Measurements from ENCODE around the gene DPEP1. TPM values are rescaled to one million over a fixed set of nuclear protein-coding genes. Genes with fewer than 3 reads are reported as not detected.

The DPEP1 gene
- total RNA-seq, 1 experiment from 2014 or later, result 1.1 TPM

GRCh38 chr16:89619840-89620239 is 6.4 kb downstream of the DPEP1 start:
- Histone ChIP-seq H3K4me3 (replicated peaks in 1 of 2; ENCODE audit: low read depth in 1 of 2, low read length in 2 of 2) (no peak overlapping the region), H3K27ac (ENCODE audit: low read depth, low read length) (no peak overlapping the region), H3K9ac (ENCODE audit: low read length) (no peak overlapping the region), H3K36me3 (ENCODE audit: control insufficient read depth in 1 of 2, insufficient read depth in 2 of 2, low read length in 2 of 2) (no peaks in the 10 kb centered on the region), H3K9me3 (ENCODE audit: control insufficient read depth in 1 of 2, insufficient read depth in 1 of 2, low read depth in 1 of 2, low read length in 2 of 2) (no peaks in the 10 kb centered on the region), H2AFZ (ENCODE audit: low read depth, low read length, poor library complexity, severe bottlenecking) (no peak overlapping the region), H3K4me2 (ENCODE audit: low read length) (no peak overlapping the region), H3K4me1 (ENCODE audit: control insufficient read depth in 1 of 2, insufficient read depth in 2 of 2, low read length in 2 of 2) (peaks cover 7 to 15% of the 10 kb centered on the region in 2 experiments; a peak in 3 of 4 replicates), H4K20me1 (ENCODE audit: insufficient read depth) (no peaks in the 10 kb centered on the region), H3K9me2 (ENCODE audit: insufficient read depth) (no peaks in the 10 kb centered on the region), H3K27me3 (ENCODE audit: insufficient read depth, low read length) (no peaks in the 10 kb centered on the region), H3K79me2 (ENCODE audit: insufficient read depth, low read length) (no peaks in the 10 kb centered on the region)
- no peak for TF ChIP-seq EZH2phosphoT487 (IDR thresholded peaks at IDR 0.05; ENCODE audit: borderline replicate concordance)
- no peak for TF ChIP-seq CTCF (IDR thresholded peaks at IDR 0.05 in 2 of 3, conservative IDR thresholded peaks at IDR 0.05 in 1 of 3; ENCODE audit: borderline replicate concordance in 1 of 3, insufficient read depth in 1 of 3, low read depth in 2 of 3, low read length in 2 of 3)
- TF ChIP-seq ZBTB33 (IDR thresholded peaks at IDR 0.05; ENCODE audit: extremely low read depth, insufficient replicate concordance, low read length), result no peak
- no peak for TF ChIP-seq SIN3A (IDR thresholded peaks at IDR 0.05; ENCODE audit: low read depth)
- TF ChIP-seq FOSL1 (IDR thresholded peaks at IDR 0.05; ENCODE audit: low read depth), result no peak
- no peak for TF ChIP-seq CBX3 (IDR thresholded peaks at IDR 0.05; ENCODE audit: low read depth)
- TF ChIP-seq POLR2AphosphoS5 (IDR thresholded peaks at IDR 0.05; ENCODE audit: low read depth, low read length), result no peak
- no peak for TF ChIP-seq ZFX (IDR thresholded peaks at IDR 0.05)
- no peak for DNase-seq (ENCODE audit: low read depth, low spot score)
- ATAC-seq, result no peak
- CTCF ChIA-PET, result interaction anchor here (1.0 kb wide), 1 partner anchor 22 kb away, joined by 3 read pairs; no protein-coding TSS in a partner anchor
- POLR2A ChIA-PET, result no interaction called here
- RAD21 ChIA-PET (ENCODE audit: low non-redundant PET in 1 of 2, low total read pairs in 2 of 2, uncharacterized antibody in 2 of 2, unreplicated experiment in 2 of 2), result no interaction called here
- no TSS peak for BruUV-seq (replicated peaks)
- intact Hi-C loops (cut with micrococcal nuclease), result no loop called here
